ENCODE data around the gene ARHGEF11.

ARHGEF11 gene

DNA sequence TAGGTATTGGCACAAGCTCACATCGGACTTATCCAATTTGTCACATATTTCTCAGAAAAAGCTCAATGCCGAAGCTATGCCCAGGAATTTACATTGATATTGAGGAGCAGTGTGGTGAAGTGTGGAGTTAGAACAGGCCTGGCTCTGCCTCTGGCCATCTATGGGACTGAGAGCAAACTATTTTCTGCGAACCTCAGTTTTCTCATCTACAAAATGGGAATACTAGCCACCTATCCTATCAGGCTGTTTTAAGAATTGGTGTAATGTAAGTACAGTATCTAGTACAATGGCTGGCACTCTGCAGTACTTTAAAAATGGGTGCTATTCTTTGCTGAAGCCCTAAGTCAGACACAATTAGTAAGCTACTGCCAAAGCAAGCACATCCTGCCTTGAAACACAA is 47.2 kb downstream of the ARHGEF11 start:
- DNase-seq = no peak

DNA sequence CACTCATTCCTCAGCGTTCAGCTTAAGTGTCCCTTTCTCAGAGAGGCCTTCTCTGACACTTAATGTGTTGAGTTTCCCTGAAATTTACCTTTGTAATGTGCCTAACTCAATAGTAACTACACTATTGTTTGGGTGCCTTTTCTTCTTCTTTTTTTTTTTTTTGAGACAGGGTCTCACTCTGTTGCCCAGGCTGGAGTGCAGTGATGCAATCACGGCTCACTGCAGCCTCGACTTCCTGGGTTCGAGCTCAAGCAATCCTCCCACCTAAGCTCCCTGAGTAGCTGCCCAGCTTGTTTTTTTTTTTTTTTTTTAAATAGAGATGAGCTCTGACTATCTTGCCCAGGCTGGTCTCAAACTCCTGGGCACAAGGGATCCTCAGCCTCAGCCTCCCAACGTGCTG is 50.1 kb downstream of the ARHGEF11 start:
- DNase-seq = no peak

GRCh38 chr1:156994277-156994676 is 51.3 kb downstream of the ARHGEF11 start:
- DNase-seq = no peak

DNA sequence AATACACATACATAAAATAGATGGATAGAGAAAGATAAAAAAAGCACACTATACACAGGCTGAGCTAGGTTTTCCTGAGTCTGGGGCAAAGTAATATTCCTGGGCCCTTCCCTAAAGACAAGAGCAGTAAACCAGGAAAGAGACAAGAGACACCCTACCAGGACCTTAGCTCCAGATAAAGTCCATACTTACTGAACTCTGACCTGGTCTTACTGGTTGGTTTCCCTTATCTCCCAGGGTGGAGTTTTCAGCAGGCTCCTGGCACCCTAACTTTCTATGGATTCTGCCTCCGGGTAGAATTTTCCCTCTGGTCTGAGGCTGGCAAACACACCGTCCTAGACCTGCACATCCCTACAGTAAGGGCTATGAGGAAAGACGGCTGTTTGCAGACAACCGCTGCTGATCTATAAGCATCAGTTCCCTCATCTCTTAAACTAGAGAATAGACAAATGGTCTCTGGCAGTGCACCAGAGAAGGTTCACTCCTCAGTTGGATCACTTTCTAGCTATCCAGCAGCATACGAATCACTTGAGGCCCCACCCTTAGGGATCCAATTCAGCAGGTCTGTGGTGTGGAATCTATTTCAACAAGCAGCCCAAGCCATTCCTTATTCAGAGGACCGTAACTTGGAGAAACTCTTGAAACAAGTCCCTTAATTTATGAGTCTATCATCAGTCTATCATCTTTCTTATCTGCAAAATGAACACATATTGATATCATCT is 52.0 kb downstream of the ARHGEF11 start:
- DNase-seq = no peak

GRCh38 chr1:156992215-156992614 is 53.3 kb downstream of the ARHGEF11 start:
- DNase-seq = no peak

DNA sequence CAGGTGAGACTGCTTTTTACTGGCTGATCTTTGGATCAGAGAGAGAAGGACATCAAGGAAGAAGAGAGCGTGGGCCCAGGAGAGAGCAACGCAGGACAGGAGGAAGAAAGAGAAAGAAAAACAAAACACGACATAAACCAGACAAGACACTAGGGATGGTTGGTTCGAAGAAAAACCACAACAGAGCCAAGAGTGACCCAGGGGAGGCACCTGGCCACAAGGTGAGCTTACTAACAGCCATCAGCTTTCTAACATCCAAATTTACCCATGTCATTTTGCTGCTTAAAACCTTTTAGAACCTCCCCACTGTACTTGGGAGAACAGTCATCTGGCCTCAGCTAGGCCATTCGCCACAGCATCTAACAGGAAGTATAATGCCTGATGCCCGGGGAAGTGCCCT is 57.8 kb downstream of the ARHGEF11 start:
- no peak for DNase-seq

DNA sequence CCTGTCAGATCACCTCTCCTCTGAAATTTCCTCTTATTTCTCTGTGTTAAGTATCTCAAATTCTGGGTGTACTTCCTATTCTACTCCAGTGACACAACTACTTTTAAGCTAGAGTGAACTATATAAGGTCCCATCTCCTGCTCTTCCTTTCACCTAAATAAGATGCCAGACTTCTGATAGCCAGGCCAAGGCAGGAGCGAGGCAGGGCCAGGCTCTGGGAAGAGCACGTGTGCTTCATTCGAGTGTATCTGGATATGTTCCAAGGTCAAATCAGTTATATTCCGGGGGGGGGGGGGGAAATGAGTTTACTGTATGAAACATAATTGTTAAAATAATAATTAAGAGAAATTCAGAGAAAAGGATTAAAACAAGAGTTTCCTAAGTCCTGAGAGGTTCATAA is 65.0 kb downstream of the ARHGEF11 start:
- no peak for DNase-seq

GRCh38 chr1:156975084-156975483 is 70.5 kb downstream of the ARHGEF11 start:
- DNase-seq = no peak

DNA sequence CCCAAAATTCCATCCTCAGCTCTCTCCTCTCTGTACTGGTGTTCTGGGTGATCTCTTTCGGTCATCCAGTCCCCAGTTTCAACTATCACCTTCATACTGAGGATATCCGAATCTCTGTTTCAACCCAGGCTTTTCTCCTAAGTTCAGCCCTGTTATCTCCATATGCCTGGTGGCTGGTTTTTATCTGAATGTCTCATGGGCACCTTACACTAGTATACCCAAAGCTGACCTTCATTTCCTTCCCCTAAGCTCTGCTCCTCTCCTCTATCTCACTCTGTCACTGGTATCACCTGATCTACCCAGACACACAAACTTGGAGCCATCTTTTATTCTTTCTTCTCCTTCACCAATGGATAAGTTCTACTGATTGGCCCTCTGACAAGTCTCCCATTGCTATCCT is 72.1 kb downstream of the ARHGEF11 start:
- no peak for DNase-seq

DNA sequence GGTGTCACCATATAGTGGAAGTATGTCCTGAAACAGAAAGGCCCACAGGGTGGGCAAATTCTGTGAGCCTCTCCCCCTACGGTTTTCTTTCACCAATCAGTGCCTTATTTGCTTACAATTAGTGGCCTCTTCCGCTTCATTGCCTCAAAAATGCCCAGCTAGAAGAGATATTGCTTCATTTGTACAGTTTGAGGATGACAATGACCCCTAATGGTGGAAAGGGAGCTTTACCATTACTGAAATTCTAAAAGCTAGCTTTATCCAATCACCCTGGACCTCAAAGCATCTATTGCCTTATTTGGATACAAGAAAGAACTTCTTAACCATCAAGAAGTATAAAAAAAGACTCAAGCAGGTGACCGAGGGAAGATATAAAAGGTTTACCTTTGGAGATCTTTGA is 75.5 kb downstream of the ARHGEF11 start:
- DNase-seq = no peak

- no peak for DNase-seq
Measured at GRCh38 chr1:156969496-156969895, 76.0 kb downstream of the ARHGEF11 start.

- DNase-seq = no peak
Measured at GRCh38 chr1:156964441-156964840, 81.1 kb downstream of the ARHGEF11 start.

DNA sequence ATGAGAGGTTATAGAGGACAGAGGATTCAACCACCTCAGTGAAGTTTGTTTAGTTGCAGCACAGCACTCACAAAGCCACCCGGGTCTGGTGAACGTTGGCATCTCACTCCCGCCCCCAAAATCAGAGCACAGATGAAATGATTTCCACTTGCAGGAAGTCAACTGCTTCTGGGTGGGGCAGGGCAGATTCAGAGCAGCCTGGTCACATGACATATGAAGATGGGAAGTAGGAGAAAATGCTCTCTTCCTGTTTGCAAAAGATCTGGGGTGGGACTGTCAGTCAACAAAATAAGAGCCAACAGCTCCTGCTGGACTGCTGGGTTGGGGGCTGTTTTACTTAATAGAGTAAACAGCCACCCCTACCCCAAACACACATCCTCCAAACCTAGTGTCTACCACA is 81.9 kb downstream of the ARHGEF11 start:
- DNase-seq = no peak

DNA sequence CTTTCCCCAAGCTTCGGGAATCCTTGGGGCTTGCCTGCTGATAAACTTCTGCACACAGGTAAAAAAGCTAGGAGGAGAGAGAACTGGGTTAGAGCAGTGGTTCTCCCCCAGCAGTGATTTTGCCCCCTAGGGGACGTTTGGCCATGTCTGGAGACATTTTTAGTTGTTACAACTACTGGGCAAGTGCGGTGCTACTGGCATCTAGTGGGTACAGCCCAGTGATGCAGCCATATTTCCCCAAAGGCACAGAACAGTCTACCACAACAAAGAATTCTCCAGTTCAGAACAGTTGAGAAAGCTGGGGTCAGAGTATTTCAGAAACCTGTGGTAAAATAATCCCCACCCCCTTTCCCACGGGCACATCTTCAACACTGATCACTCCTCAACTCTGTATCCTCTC is 83.8 kb downstream of the ARHGEF11 start:
- DNase-seq = no peak

- no peak for DNase-seq
Measured at GRCh38 chr1:156959925-156960324, 85.6 kb downstream of the ARHGEF11 start.

DNA sequence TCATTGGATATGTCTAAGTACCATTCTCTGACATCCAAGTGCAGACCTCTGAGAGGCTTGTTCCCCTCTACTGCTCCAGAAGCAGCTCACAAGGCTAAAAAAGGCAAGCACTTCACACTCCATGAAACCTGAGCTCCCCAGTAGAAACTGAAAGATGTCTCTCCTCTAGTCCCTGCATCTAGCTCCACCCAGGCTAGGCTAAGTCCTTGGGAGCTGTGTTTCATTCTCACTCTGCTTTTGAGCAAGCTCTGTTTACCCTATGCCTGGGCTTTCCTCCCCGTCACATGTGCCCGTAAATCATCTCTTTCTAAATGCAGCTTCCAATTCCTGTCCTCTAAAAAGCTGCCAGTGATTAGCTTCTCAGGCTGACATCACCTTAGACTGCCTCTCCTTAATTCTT is 86.1 kb downstream of the ARHGEF11 start:
- DNase-seq = peak; percentile 22

- DNase-seq = no peak
Measured at GRCh38 chr1:156958247-156958714, 87.3 kb downstream of the ARHGEF11 start.

GRCh38 chr1:156957634-156958033 is 87.9 kb downstream of the ARHGEF11 start:
- DNase-seq = no peak

- DNase-seq = no peak
Measured at GRCh38 chr1:156956333-156956732, 89.2 kb downstream of the ARHGEF11 start.

- DNase-seq = no peak
Measured at GRCh38 chr1:156953571-156953970, 92.0 kb downstream of the ARHGEF11 start.

DNA sequence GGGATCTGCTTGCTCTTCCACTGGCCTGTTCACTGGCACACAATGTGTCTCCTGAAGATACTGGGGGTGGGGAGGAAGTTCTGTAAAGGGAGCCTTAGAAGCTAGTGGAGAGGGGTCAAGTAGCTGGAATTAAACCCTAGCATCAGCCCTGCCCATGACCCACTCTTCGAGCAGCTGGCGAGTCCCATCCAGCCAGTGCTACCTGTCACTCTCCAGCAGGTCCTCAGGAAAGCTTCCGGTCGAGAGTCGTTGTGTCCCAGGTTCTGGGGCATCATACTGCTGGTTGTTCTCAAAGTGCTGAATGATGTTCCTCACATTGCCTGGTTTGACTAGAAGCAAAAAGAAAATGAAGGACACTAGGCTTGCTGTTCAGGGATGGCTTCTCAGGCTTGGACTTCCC is 94.2 kb downstream of the ARHGEF11 start:
- DNase-seq = no peak

- no peak for DNase-seq
Measured at GRCh38 chr1:156949127-156949526, 96.4 kb downstream of the ARHGEF11 start.

GRCh38 chr1:156948708-156949107 is 96.8 kb downstream of the ARHGEF11 start:
- DNase-seq = no peak

GRCh38 chr1:156947818-156948525 is 97.6 kb downstream of the ARHGEF11 start:
- DNase-seq = no peak

- no peak for DNase-seq
Measured at GRCh38 chr1:156947127-156947526, 98.4 kb downstream of the ARHGEF11 start.
